Measurements from ENCODE around the gene DPP6.

DPP6 gene

DNA sequence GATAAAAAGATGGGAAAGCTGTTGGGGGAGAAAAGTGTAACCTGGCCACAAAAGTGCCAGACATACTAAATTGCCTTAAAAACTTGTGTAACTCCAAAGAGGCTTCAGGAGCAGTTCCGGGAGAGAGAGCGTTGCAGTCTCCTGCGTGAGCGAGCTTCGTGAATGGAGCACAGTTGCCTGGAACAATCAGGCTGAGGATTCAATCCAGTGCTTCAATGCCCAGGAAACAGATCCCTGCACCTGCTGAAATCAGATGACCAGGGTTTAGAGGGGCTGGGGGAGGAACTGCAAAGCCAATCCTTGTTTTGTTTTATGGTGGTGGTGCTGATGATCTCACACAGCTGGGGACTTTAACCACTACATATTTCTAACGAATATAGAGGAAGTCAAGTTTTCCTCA is 398.3 kb downstream of the DPP6 start:
- no peak for DNase-seq (ENCODE audit: low read depth, low spot score)

GRCh38 chr7:154451480-154452457 is 399.6 kb downstream of the DPP6 start:
- DNase-seq (ENCODE audit: low read depth, low spot score) = no peak

- no peak for DNase-seq (ENCODE audit: low read depth, low spot score)
These were observed 411.6 kb downstream of the DPP6 start for GRCh38 chr7:154463794-154464193.

DNA sequence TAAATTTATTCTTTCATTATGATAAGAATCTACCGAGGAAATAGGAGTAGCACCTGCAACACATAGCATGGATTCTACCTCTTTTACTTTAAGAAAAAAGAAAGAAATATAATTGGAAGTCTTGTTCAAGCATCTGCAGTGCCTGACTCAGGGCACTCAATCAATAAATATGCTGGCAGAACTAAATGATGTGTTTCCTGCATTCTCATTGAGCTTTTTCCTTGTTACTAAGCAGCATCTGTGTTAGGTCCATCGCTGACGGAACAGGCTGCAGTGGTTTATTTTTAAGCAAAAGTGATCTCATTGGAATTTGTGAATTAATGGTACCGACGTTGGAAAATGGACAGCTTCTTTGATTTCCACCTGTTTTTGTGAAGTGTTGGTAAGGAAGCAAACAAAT is 417.5 kb downstream of the DPP6 start:
- no peak for DNase-seq (ENCODE audit: low read depth, low spot score)

GRCh38 chr7:154472343-154472742 is 420.1 kb downstream of the DPP6 start:
- DNase-seq (ENCODE audit: low read depth, low spot score) = no peak

GRCh38 chr7:154473360-154473759 is 421.2 kb downstream of the DPP6 start:
- no peak for DNase-seq (ENCODE audit: low read depth, low spot score)

GRCh38 chr7:154474903-154475520 is 422.8 kb downstream of the DPP6 start:
- DNase-seq (ENCODE audit: low read depth, low spot score) = no peak

DNA sequence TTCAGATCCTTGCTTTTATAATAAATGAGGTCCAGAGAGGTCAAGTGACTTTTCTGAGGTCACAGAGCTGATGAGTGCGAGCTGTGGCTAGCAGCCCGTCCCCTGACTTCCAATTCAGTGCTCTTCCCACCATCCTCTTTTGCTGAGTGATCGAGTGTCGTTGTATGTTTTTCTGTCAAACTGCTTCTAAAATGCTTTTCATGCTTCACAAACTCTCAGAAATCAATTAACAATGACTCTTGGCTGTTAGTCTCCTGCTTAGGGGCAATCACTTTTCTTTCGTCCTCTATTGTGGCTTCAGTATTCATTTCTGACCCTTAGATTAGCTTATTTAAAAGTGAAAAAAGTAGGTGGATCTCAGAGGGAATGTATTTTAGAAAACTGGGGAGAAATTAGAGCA is 423.7 kb downstream of the DPP6 start:
- DNase-seq (ENCODE audit: low read depth, low spot score) = no peak

DNA sequence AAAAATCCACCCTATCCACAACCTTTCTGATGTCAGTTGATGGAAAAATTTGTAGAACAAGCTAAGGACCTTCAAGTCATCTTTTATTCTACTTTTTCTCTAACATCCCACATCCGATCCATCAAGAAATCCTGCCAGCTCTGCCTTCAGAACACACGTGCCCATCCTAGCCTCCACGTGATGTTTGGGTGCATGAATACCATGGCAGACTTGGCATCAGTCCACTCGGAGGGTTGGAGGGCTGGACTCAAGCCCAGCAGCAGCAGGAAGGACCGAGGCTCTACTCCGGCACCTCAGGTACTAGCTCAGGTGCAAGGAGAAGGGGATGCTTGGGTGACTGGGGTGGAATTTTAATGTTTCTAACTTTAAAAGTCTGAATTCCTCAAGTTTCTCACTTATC is 428.6 kb downstream of the DPP6 start:
- DNase-seq (ENCODE audit: low read depth, low spot score) = no peak

DNA sequence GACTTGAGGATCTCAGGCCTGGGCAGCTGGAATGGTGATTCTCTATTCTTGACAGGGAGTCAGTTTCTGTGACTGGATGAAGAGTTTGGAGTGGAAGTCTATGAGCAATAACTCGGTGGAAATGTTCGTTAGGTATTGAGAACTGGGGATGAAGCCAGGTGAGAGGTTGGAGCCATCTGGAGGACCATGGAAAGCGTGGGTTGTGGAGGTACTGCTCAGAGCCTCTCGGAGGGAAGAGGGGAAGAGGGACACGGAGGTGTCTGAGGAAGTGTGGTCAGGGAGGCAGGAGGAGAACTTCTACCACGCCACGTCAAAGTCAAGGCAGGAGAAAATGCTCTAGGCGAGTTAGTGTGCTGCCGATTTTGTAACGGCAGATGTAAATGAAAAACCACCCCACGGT is 430.7 kb downstream of the DPP6 start:
- no peak for DNase-seq (ENCODE audit: low read depth, low spot score)

- DNase-seq (ENCODE audit: low read depth, low spot score) = no peak
These were observed 432.2 kb downstream of the DPP6 start for GRCh38 chr7:154484406-154484805.

DNA sequence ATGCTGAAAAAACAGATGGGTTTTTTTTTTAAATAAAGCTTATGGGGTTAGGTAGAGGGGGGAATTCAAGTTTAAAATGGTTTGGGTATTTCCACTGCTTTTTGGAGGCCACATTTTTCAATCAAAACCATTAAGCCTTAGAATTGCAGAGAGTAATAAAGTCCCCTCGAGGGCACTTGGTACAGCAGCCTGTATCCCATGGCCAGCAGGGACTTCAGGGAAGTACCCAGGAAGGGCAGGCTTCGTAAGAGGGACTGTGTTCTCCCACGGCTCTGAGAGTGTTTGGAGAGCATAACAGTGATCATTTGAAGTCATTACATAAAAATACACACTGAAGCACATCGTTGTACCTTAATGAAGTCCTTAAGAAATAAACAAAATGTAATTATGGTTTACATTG is 432.7 kb downstream of the DPP6 start:
- no peak for DNase-seq (ENCODE audit: low read depth, low spot score)

DNA sequence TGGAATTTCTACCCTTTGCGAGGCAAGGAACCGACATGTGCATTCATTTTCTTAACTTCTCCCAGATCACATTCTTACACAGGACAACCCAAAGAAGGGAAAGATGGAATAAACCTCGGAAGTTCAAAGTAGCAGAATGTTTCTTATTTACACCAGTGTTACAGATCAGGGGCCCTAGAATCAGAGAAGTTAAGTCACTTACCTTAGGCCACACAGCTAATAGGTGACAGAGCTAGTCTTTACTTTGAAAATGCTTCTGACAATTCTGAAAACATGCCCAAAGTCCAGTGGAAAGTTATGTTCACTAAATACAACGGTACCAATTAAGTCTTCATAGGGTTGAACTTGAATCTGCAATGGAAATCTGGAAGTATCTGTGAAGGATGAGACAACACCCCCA is 437.7 kb downstream of the DPP6 start:
- no peak for DNase-seq (ENCODE audit: low read depth, low spot score)

DNA sequence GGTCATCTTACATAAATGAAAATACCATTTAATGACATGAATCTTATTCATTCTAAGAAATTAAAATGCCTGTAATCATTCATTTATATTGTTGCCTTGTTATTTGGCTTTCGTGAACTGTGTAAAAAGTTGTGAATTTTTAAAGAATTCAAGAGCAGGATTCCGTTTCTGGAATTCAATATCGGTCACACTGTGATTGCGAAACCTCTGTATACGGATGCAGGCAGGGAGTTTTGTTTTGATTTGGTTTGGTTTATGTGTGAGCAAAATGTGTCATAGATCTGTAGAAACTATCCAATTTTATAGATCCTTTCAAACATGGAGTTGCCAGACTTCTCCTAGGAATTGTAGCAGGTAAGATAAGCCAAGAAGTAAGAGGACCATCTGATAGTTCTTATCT is 441.4 kb downstream of the DPP6 start:
- DNase-seq (ENCODE audit: low read depth, low spot score) = no peak

GRCh38 chr7:154497751-154498150 is 445.6 kb downstream of the DPP6 start:
- DNase-seq (ENCODE audit: low read depth, low spot score) = no peak

DNA sequence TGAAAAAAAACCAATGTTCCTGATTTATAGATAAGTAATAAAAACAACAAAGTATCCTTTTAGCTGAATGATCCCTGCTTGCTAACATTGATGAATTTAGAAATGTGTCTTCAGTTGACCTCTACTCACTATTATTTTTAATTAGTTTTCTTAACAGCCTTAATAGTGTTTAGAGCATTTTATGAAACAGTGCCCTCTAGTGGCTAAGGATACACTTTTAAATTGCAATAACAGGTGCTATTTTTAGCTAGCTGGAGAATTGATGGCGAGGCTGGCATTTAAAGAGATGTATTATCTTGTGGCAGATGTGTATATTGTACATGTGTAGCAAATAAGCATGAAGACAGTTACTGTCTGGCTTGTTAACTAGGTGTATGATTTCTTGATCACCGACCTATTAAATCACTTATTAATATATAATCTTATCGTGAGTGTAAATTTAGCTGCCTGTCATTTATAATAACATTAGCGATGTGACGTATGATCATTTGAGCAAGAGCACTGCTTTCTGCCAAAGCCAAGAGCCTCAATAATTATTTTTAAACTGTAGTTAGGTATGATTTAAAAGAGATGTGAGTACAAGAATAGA is 451.9 kb downstream of the DPP6 start:
- DNase-seq (ENCODE audit: low read depth, low spot score) = no peak

DNA sequence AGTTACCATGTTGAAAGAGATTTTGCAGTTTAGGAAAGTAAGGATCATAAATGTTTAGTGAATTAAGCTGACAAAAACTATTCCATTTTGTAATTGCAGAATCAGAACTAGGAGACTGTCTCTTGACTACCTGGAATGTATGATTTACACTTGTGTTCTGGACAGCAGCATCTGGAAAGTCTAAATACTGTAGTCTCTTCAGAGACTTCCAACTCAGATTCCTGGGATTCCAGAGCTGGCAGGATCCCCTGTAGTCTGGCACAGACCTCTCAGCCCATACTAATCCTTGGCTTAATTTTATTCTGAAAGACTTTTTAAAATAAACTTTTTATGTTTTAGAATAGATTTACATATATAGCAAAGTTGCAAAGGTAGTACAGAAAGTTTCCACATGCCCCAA is 452.7 kb downstream of the DPP6 start:
- DNase-seq (ENCODE audit: low read depth, low spot score) = no peak

GRCh38 chr7:154505362-154505761 is 453.2 kb downstream of the DPP6 start:
- no peak for DNase-seq (ENCODE audit: low read depth, low spot score)

- DNase-seq (ENCODE audit: low read depth, low spot score) = no peak
These were observed 457.0 kb downstream of the DPP6 start for GRCh38 chr7:154509192-154509591.

DNA sequence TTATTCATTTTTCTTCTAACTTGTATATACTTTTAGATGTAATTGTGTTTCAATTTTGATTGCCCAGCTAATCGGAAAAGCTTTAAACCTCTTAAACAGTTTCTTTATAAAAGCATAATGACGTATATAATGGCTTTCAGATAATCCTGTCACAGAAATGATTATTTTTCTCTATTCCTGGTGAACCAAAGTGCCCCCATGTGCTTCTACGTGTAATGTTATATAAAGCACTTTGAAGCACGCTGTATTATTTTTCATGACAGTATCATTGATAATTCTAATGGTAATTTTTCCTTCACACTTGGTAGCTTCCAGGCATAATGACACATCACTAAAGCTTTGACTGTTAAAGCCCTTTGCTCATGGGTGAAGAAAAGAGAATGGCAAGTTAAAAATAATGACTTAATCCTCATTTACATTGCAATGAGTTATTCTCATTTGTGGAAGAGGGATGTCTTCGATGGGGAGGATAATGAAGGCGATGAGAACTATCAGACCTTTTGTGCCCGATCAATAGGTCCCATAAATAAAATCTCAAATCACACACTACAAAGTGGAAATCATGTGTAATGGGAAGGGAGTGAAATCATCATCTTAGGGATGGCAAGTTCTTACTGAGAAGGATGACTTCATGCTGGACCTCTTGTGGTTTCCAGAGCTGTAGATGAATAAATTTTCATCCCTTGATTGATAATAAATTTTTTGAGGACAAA is 460.1 kb downstream of the DPP6 start:
- DNase-seq (ENCODE audit: low read depth, low spot score) = no peak

GRCh38 chr7:154517768-154518167 is 465.6 kb downstream of the DPP6 start:
- DNase-seq (ENCODE audit: low read depth, low spot score) = no peak

DNA sequence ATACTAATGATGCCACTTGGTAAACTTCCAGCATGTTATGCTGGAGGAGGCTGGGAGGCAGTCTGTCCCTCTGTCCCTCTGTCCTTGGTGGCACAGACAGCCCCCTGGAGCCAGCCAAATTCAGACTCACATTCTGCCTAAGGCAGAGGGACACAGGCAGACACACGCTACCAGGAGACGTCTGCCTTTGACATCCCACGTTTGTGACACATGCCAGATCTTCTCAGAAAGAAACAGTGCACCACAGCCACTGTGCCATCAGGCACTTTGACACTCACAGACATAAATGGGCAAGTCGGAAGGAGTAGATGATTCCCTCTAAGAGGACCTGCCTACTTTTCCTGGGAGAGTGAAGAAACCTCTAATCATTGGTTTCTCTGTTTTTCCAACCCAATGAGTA is 467.0 kb downstream of the DPP6 start:
- no peak for DNase-seq (ENCODE audit: low read depth, low spot score)
